NCI-H2171 (cell line): ENCODE data around the gene IGSF5.

Experiments used
- DNase-seq: peaks from one replicate; lab custom pipeline; 2025; lab: John Stamatoyannopoulos, UW

IGSF5 gene

GRCh38 chr21:39825250-39825649, 80.3 kb downstream of the IGSF5 start:
- DNase-seq: no peak

GRCh38 chr21:39834543-39834942, 89.6 kb downstream of the IGSF5 start:
- DNase-seq: no peak

GRCh38 chr21:39837861-39838359, 92.9 kb downstream of the IGSF5 start:
- no peak for DNase-seq

GRCh38 chr21:39840373-39841097, 95.6 kb downstream of the IGSF5 start:
- DNase-seq: no peak

GRCh38 chr21:39842741-39843459, 97.9 kb downstream of the IGSF5 start:
- DNase-seq: no peak

- no peak for DNase-seq
Measured at GRCh38 chr21:39843483-39843882, 98.5 kb downstream of the IGSF5 start.

- DNase-seq: no peak
Measured at GRCh38 chr21:39843916-39844315, 98.9 kb downstream of the IGSF5 start.

GRCh38 chr21:39845571-39846130, 100.7 kb downstream of the IGSF5 start:
- no peak for DNase-seq

GRCh38 chr21:39847877-39848276, 102.9 kb downstream of the IGSF5 start:
- DNase-seq: no peak

GRCh38 chr21:39849014-39849655, 104.2 kb downstream of the IGSF5 start:
- no peak for DNase-seq

GRCh38 chr21:39850333-39850732, 105.3 kb downstream of the IGSF5 start:
- no peak for DNase-seq

GRCh38 chr21:39851002-39851618, 106.1 kb downstream of the IGSF5 start:
- DNase-seq: no peak
